Stimulated activated effector memory CD8-positive, alpha-beta T cell treated with anti-CD3 and anti-CD28 coated beads, Interleukin-12 subunit alpha, Interleukin-12 subunit beta, amount 100 ng/mL, for 72 hours (primary cell): ENCODE data around the gene FRYL.

Source experiments
- ATAC-seq: fragments of 150-1000 bp; cut with Tn5 transposase; 2 replicates; pipeline ENCODE4 v1.10.0; 2021
- DNase-seq, 2 donors: peaks; one replicate each; pipeline ENCODE4 v3.0.0; 2021 to 2022; ENCODE audit warnings: low spot score in 2 of 2
- H3K27ac Mint-ChIP-seq: one replicate; pipeline ENCODE4 v1.8.0; 2022; ENCODE audit warnings: mild to moderate bottlenecking, mixed read lengths
- H3K36me3 Mint-ChIP-seq: one replicate; pipeline ENCODE4 v1.8.0; 2022; ENCODE audit warnings: mild to moderate bottlenecking, mixed read lengths
- H3K4me1 Mint-ChIP-seq: one replicate; pipeline ENCODE4 v1.8.0; 2022; ENCODE audit warnings: mixed read lengths
- H3K4me3 Mint-ChIP-seq: one replicate; pipeline ENCODE4 v1.8.0; 2022; ENCODE audit warnings: mild to moderate bottlenecking, mixed read lengths
- H3K9me3 Mint-ChIP-seq: one replicate; pipeline ENCODE4 v1.8.0; 2022; ENCODE audit warnings: mixed read lengths

FRYL gene

DNA sequence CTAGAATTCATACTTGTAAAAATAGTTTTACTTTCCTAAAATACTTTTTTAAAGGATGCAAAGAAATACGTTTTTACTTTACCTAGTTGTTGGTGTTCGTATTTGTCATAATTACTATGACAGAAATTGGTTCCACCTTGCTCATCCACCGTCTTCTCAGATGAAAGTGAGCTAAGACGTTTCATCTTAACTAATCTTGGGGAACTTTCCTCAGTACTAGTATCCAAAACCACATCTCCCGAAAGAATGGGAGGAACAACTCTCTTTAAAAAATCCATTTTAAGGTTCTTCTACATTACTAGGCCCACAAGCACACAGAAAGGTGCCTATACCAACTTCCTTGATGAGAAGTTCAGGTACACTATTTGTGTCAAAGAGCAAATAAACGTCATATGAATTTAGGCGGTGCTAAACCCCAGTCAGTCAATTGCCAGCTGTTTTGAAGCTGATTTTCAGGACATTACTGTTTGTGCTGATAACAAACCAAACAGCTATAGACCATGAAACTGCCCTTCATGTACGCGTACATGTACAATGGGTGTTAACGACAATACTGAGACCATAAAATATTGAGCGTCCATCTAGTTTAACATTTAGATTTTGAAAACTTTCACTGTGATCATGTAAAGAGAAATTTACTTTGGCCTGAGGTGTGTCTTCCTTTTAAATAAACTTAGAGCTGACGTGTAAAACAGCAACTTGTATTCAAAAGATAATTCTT lies 99.1 kb downstream of the FRYL start:
- DNase-seq (no peak), ATAC-seq (no peak)
- no peak overlapping the region for H3K4me3 Mint-ChIP-seq
- peaks cover 36% of the 10 kb centered on the region for H3K4me1 Mint-ChIP-seq
- no peak overlapping the region for H3K27ac Mint-ChIP-seq
- H3K9me3 Mint-ChIP-seq, result no peaks in the 10 kb centered on the region
- H3K36me3 Mint-ChIP-seq, result no peaks in the 10 kb centered on the region

DNA sequence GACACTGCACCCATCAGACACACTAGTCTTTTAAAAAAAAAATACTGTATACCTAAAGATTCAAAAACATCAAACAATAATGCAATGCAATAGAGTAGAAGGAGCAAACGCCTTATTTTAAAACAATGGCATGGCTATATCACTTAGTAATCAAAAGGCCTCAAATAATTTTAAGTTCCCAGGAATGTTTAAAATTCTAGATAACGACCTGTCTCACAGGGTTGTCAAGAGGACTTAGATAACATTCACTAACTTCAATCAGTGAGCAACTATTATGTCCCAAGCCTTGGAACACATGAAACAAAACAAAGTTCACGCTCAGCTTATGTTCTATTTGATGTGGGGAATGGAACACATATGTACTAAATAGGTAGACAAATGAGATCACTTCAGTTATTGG lies 106.5 kb downstream of the FRYL start:
- DNase-seq, result no peak
- ATAC-seq, result no peak
- peaks cover 8% of the 10 kb centered on the region for H3K36me3 Mint-ChIP-seq
- no peak overlapping the region for H3K27ac Mint-ChIP-seq
- no peak overlapping the region for H3K4me3 Mint-ChIP-seq
- H3K4me1 Mint-ChIP-seq, result peaks cover 10% of the 10 kb centered on the region
- H3K9me3 Mint-ChIP-seq, result peaks cover 3% of the 10 kb centered on the region

DNA sequence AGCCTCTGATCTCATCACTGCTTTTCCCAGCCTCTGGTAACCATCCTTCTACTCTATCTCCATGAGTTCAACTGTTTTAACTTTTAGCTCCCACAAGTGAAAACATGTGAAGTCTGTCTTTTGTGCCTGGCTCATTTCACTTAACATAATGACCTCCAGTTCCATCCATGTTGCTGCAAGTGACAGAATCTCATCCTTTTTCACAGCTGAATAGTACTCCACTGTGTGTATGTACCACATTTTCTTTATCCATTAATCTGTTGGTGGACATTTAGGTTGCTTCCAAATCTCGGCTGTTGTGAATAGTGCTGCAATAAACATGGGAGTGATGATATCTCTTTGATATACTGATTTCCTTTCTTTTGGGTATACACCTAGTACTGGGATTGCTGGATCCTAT lies 109.5 kb downstream of the FRYL start:
- Mint-ChIP-seq H3K4me1 (peaks cover 15% of the 10 kb centered on the region), H3K27ac (no peak overlapping the region), H3K36me3 (peaks cover 8% of the 10 kb centered on the region), H3K4me3 (no peak overlapping the region), H3K9me3 (peaks cover 3% of the 10 kb centered on the region)
- no peak for ATAC-seq
- DNase-seq, result no peak

DNA sequence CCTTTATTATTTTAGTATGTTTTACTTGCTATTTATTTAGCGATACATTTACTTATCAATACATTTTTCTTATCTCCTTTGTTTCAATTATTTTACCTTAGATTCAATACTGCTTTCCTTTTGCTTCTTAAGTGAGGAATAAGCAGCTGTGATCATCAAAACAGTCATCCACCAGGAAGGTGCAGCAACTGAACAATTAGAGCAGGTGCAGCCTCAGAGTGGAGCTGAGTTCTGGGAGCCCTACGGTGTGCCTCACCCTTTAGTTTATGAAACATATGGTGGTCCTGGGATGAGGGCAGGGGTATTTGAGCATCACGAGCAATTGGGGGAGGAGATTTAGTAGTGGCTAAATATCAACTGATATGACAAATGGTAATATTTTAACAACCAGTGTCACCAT lies 111.0 kb downstream of the FRYL start:
- DNase-seq, result no peak
- Mint-ChIP-seq H3K4me1 (peaks cover 18% of the 10 kb centered on the region), H3K36me3 (peaks cover 8% of the 10 kb centered on the region), H3K9me3 (peaks cover 3% of the 10 kb centered on the region), H3K4me3 (no peak overlapping the region), H3K27ac (no peak overlapping the region)
- ATAC-seq, result no peak

DNA sequence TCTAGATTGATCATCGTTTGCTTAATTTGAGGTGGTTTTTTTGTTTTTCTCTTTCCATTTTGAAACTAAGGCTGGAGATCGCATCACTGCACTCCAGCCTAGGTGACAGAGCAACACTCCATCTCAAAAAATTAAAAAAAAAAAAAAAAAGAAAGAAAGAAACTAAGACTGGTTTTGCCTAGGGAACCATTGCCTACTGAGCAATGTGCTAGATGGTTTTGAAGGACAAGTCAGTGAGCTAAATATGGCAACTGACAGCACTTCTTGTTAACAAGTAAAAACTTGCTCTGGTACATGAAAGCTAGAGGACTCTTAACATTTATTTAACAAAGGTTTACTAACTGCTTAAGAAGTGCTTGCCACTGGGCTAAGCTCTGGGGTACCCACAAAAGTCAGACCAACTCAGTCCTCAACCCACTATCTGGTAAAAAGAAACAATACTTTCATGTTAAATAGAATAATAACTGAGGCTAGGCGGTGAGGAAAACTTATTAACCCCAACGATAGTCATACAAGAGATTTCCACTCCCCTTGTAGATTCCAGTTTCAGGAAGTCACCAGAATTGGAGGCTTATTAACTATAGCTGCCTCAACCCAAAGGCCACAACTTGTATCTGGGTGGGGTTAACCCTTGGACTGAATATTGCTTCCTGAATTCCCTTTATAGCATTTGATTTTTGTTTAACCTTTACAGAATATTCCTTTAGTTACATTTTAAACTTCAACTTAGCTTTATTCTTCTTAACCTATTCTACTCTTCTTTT lies 111.6 kb downstream of the FRYL start:
- Mint-ChIP-seq H3K9me3 (peaks cover 3% of the 10 kb centered on the region), H3K36me3 (peaks cover 8% of the 10 kb centered on the region), H3K27ac (no peak overlapping the region), H3K4me3 (no peak overlapping the region), H3K4me1 (peaks cover 18% of the 10 kb centered on the region)
- DNase-seq (no peak), ATAC-seq (no peak)

DNA sequence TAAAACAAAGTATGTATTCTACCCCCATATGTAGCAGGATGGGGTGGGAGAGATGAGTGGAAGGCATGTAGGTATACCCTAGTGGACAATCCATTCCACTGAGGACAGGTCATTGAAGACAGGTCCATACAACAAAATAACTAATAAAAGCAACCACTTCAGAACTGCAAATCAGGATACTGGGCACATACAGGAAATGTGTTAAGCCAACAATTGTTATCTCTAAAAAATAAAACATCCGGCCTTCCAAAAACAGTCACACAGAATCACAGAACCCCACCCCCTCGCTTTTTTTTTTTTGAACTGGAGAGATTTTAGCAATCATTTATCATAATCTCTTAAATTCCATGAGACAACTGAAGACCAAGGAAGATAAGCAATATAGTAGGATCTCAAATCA lies 112.9 kb downstream of the FRYL start:
- peaks cover 8% of the 10 kb centered on the region for H3K36me3 Mint-ChIP-seq
- H3K27ac Mint-ChIP-seq, result no peak overlapping the region
- peaks cover 3% of the 10 kb centered on the region for H3K9me3 Mint-ChIP-seq
- no peak overlapping the region for H3K4me3 Mint-ChIP-seq
- no peak for ATAC-seq
- no peak for DNase-seq
- H3K4me1 Mint-ChIP-seq, result peaks cover 10% of the 10 kb centered on the region

DNA sequence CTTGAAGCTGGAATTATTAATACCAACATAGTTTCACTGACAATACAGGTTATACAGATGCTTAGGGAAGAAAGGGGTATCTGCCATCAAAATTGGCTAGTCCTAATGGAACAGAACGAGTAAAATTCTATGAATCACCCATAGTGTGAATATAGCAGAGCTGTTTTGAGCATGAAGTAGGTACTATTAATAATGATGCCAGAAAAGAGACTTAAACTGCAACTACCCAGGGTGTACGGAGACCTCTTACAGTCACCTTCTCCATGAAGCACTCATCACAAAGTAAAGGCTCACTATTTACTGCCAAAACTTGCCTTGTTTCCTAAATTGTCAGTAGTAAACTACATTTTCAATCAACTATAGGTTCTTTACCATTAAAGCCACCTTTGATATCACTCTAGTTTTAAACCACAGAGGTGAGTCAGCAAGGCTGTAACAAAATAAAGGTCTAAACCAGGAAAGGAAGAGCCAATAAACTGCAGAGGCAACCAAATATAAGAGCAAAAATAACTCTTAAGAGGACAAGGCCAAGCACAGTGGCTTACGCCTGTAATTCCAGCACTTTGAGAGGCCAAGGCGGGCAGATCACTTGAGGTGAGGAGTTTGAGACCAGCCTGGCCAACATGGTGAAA lies 114.4 kb downstream of the FRYL start:
- DNase-seq (no peak), ATAC-seq (peak; percentile 88)
- peak overlapping the region; percentile 32 for H3K27ac Mint-ChIP-seq
- peaks cover 2% of the 10 kb centered on the region for H3K9me3 Mint-ChIP-seq
- peaks cover 19% of the 10 kb centered on the region for H3K4me1 Mint-ChIP-seq
- H3K4me3 Mint-ChIP-seq, result no peak overlapping the region
- peaks cover 4% of the 10 kb centered on the region for H3K36me3 Mint-ChIP-seq

DNA sequence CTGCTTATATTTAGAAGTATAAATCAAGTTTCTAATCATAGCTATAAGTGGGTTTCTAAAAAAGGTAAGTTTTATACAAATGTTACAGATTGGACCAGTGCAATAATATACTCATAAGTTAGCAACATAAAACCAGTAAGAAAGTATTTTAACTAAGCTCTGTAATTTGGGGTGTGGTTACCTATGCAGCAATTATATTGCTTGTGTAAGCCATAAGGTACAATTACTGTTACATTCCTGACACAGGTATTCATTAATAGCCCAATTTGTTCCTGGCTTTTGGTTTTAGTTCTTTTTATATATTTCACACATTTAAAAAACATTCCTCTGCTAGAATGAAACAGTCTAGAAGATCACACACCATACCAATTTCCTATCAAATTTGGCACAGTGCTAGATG lies 115.1 kb downstream of the FRYL start:
- peaks cover 21% of the 10 kb centered on the region for H3K4me1 Mint-ChIP-seq
- H3K27ac Mint-ChIP-seq, result peak overlapping the region; percentile 27
- H3K9me3 Mint-ChIP-seq, result no peaks in the 10 kb centered on the region
- H3K4me3 Mint-ChIP-seq, result no peak overlapping the region
- no peaks in the 10 kb centered on the region for H3K36me3 Mint-ChIP-seq
- ATAC-seq (no peak), DNase-seq (no peak)

DNA sequence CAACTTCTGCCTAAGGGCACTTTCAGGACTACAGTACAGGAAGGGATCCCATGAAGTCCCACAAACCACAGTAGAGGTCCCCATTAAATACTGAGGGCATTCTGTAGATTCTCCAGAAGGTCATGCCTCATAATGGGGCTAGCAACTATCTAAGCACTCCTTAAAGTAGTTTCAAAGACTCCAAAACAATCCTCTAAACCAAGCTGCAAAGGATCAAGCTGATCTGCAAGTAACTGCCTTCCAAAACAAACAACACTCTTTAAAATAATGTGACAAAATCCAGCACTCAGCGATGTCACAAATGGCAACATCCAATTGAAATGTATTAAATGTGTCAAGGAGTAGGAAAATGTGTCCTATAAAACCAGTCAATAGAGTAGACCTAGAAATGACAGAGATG lies 118.7 kb downstream of the FRYL start:
- H3K9me3 Mint-ChIP-seq, result no peaks in the 10 kb centered on the region
- no peak for DNase-seq
- no peak for ATAC-seq
- H3K4me1 Mint-ChIP-seq, result peaks cover 27% of the 10 kb centered on the region
- no peaks in the 10 kb centered on the region for H3K36me3 Mint-ChIP-seq
- H3K4me3 Mint-ChIP-seq, result no peak overlapping the region
- no peak overlapping the region for H3K27ac Mint-ChIP-seq

DNA sequence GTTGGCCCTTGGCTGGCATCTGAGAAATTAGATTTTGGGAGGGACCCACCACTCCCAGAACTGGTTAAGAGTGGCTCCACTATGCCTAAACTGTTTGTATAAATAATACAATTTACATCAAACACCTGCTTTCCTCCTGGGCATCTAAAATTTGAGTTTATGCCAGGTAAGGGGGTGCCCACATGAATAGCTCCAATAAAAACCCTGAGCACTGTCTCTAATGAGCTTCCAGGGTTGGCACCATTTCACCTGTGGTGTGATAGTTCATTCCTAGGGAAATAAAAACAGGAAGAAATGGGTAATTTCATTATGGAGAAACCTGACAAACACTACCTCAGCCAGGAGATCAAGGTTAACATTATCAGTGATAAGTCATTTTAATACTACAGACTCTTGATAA lies 119.7 kb downstream of the FRYL start:
- DNase-seq (no peak), ATAC-seq (no peak)
- no peaks in the 10 kb centered on the region for H3K36me3 Mint-ChIP-seq
- H3K9me3 Mint-ChIP-seq, result no peaks in the 10 kb centered on the region
- H3K4me1 Mint-ChIP-seq, result peaks cover 20% of the 10 kb centered on the region
- H3K27ac Mint-ChIP-seq, result no peak overlapping the region
- H3K4me3 Mint-ChIP-seq, result no peak overlapping the region

DNA sequence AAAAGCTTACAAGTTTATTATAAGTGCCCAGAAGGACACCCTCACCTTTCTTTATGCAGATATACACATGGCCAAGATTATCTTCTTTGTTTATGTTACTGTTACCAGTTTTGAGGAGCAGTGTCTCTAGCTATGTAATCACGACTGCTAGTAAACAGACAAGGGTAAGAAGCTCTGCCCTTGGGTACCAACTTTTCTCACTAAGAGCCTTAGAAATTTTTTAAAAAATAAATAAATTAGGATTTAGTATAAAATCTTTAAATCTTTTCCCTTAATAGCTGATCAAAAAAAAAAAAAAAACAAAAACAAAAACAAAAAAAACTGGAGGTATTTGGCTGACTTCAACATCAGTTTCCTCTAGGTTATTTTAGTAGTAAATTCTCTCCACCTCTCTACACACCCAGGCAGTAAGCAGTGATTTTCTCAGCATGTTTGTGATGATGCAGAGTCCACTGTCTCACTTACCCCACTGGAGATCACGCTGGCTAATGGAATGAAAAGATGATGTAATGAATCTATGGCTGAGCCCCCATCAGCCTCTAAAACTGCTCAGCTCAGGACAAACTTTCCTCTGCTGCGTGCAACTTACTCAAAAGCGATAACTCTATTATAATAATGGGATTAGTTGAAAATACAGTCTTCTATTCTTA lies 125.9 kb downstream of the FRYL start:
- DNase-seq, result no peak
- Mint-ChIP-seq H3K36me3 (no peaks in the 10 kb centered on the region), H3K27ac (no peak overlapping the region), H3K4me3 (peak overlapping the region; percentile 8), H3K4me1 (peaks cover 46% of the 10 kb centered on the region), H3K9me3 (no peaks in the 10 kb centered on the region)
- no peak for ATAC-seq

DNA sequence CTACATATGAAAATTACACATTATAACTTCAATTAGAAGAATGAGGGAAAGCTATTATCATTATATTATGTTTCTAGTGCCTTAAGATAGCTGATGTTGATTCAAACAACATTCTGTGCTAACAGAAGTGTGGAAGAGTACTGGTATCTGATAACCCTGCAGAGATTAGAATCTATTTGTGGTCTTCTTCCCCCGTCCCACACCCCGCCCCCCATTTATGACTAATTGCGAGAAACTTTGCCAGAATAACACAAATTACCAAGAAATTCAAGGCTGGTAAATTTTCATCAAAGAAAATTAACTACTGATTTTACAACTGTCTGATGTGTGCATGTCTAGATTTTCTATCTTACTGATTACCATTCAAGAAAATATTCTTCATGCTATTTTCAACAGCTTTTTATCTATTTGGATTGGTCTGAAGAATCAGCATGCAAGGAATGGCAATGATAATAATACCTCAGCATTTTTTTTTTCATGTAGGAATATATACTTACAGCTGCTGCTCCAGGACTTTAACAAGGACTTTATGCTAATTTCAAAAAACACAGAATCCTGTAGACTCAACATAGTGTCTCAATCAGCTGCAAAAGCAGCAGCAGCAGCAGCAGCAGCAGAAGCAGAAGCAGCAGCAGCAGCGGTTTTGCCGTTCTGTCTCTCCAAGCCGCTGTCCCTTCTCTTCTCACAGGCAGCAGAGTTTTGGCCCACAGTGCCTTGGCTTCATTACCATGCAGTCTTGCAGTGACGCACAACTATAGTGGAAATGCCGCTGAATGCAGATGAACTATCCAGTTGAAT lies 126.7 kb downstream of the FRYL start:
- Mint-ChIP-seq H3K9me3 (no peaks in the 10 kb centered on the region), H3K27ac (no peak overlapping the region), H3K4me1 (peaks cover 44% of the 10 kb centered on the region), H3K4me3 (peak overlapping the region; percentile 8), H3K36me3 (no peaks in the 10 kb centered on the region)
- no peak for DNase-seq
- ATAC-seq, result peak; percentile 78

DNA sequence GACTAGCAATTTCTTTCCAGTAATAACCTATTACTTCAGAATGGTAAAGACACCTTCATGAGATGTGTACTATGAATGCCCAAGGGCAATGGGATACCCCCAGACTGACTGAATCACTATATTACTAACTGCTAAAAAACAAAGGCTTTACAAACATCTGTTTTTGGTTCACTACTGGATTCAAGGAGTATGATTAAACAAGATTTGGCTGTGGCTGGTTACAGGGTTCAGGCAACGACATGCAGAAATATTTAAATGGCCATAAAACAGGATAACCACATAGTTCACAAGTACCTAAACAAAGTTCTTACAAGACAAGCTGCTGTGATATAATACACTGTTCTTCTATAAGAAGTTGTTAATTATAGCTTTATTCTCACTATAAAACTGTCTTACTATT lies 128.2 kb downstream of the FRYL start:
- Mint-ChIP-seq H3K9me3 (no peaks in the 10 kb centered on the region), H3K36me3 (no peaks in the 10 kb centered on the region), H3K27ac (no peak overlapping the region), H3K4me1 (peaks cover 51% of the 10 kb centered on the region), H3K4me3 (no peak overlapping the region)
- ATAC-seq (peak; percentile 62), DNase-seq (no peak)

DNA sequence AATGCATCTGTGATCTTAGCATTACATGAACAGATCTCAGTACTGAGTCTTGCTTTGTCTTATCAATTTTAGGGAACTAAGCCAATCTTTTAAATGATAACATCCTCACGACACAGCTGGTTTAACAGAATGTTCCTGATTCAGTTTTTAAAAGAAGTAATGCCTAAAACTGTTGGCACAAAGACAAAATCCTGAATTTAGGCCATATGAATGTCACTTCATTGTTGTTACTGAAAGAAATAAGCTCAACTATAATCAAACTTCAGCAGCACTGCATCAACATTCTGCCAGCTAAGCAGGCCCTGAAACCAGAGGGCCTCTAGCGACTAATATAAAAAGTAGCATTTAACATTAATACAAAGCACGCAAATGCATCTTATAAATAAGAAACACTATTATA lies 130.6 kb downstream of the FRYL start:
- DNase-seq (no peak), ATAC-seq (no peak)
- no peaks in the 10 kb centered on the region for H3K9me3 Mint-ChIP-seq
- no peak overlapping the region for H3K4me3 Mint-ChIP-seq
- H3K27ac Mint-ChIP-seq, result no peak overlapping the region
- peaks cover 49% of the 10 kb centered on the region for H3K4me1 Mint-ChIP-seq
- H3K36me3 Mint-ChIP-seq, result no peaks in the 10 kb centered on the region
